Lung (tissue), 12 donors: Measurements from ENCODE around the gene AFDN. TPM values are rescaled to one million over a fixed set of nuclear protein-coding genes. Genes with fewer than 3 reads are reported as not detected.

ENCODE experiments used
- ATAC-seq: fragments of 200-7000 bp; cut with Tn5 transposase; one replicate; pipeline ENCODE4 v1.9.1; 2020; ENCODE audit warnings: moderate number of reproducible peaks; ENCODE audit not compliant: insufficient read depth, low FRiP score
- DNase-seq, 3 donors: peaks; one replicate each; pipeline ENCODE4 v3.0.0-alpha.2; 2013 to 2017
- H3K27ac ChIP-seq, 2 donors: one replicate each; pipeline ENCODE4 v1.5.1; 2013; ENCODE audit warnings: mild to moderate bottlenecking in 2 of 2, moderate library complexity in 2 of 2, control low read depth in 1 of 2, inconsistent platforms in 1 of 2, low read depth in 1 of 2, low read length in 1 of 2
- H3K27me3 ChIP-seq, 3 donors: one replicate each; pipeline ENCODE4 v1.5.1; 2013; ENCODE audit warnings: low read length in 2 of 3; ENCODE audit not compliant: control insufficient read depth in 3 of 3, insufficient read depth in 3 of 3
- H3K36me3 ChIP-seq, 4 donors: one replicate each; pipeline ENCODE4 v1.5.1; 2013; ENCODE audit warnings: low read length in 4 of 4, mild to moderate bottlenecking in 1 of 4, moderate library complexity in 1 of 4; ENCODE audit not compliant: control insufficient read depth in 4 of 4, insufficient read depth in 4 of 4
- H3K4me1 ChIP-seq, 5 donors: one replicate each; pipeline ENCODE4 v1.5.1; 2013; ENCODE audit warnings: low read length in 5 of 5, mild to moderate bottlenecking in 2 of 5, moderate library complexity in 1 of 5; ENCODE audit not compliant: control insufficient read depth in 5 of 5, insufficient read depth in 5 of 5
- H3K4me3 ChIP-seq: one replicate; pipeline ENCODE4 v1.5.1; 2013; ENCODE audit warnings: mild to moderate bottlenecking, control low read depth, moderate library complexity
- H3K9ac ChIP-seq, 2 donors: one replicate each; pipeline ENCODE4 v1.5.1; 2013; ENCODE audit warnings: low read length in 2 of 2, control low read depth in 1 of 2; ENCODE audit not compliant: insufficient read depth in 1 of 2
- H3K9me3 ChIP-seq, 4 donors: one replicate each; pipeline ENCODE4 v1.5.1; 2013; ENCODE audit warnings: low read length in 3 of 4, mild to moderate bottlenecking in 1 of 4, moderate library complexity in 1 of 4; ENCODE audit not compliant: control insufficient read depth in 4 of 4, insufficient read depth in 3 of 4
- CTCF ChIP-seq: IDR thresholded peaks from 2 replicates; pipeline ENCODE4 v1.5.1; 2012; ENCODE audit warnings: mild to moderate bottlenecking; ENCODE audit errors: control extremely low read depth, extremely low read depth
- WGBS, 2 donors: extraction: QIAGEN DNeasy Blood & Tissue Kit; methylation state at CpG; one replicate each; pipeline ENCODE4 v1.1.7; 2013; 5-methylcytosine and 5-hydroxymethylcytosine counted together
- polyA plus RNA-seq, 2 donors: library from polyadenylated mRNA; stranded (reverse); fragments of 200-250 nt; gene quantifications; one replicate each; pipeline ENCODE4 v1.2.1, GENCODE V29; 2013
- total RNA-seq, 2 donors: library from RNA; depleted of rRNA in 1 of 2; stranded (reverse); fragments of >200 nt in 1 of 2; gene quantifications; one replicate each; pipeline ENCODE4 v1.2.1, GENCODE V29; 2014 to 2021
- donor health status: control.
- donor health status: control.
- donor health status: Bipolar disorder and iron deficiency.
- donor health status: healthy.
- donor health status: DM: yes; HTN: yes; CAD: no.

Gene AFDN
- total and polyA plus RNA-seq, 4 donors, result 47.6 to 407 (median 117) TPM

- peaks cover 2 to 11% (median 9%) of the 10 kb centered on the region in 5 donors for H3K4me1 ChIP-seq
- WGBS, 2 donors, result 77 to 82% methylated on average over 11 of the region's 11 CpGs
- H3K9me3 ChIP-seq, result no peaks in the 10 kb centered on the region
- TF ChIP-seq CTCF, result no peak
- H3K27me3 ChIP-seq, result peaks cover 0 to 17% (median 3%) of the 10 kb centered on the region in 3 donors
- no peak overlapping the region for H3K27ac ChIP-seq
- H3K36me3 ChIP-seq, result no peaks in the 10 kb centered on the region
- no peak for ATAC-seq
- DNase-seq, result no peak
- H3K4me3 ChIP-seq, result no peak overlapping the region
- H3K9ac ChIP-seq, result no peak overlapping the region
These were observed 35.5 kb upstream of the AFDN start for GRCh38 chr6:167791091-167791779.

DNA sequence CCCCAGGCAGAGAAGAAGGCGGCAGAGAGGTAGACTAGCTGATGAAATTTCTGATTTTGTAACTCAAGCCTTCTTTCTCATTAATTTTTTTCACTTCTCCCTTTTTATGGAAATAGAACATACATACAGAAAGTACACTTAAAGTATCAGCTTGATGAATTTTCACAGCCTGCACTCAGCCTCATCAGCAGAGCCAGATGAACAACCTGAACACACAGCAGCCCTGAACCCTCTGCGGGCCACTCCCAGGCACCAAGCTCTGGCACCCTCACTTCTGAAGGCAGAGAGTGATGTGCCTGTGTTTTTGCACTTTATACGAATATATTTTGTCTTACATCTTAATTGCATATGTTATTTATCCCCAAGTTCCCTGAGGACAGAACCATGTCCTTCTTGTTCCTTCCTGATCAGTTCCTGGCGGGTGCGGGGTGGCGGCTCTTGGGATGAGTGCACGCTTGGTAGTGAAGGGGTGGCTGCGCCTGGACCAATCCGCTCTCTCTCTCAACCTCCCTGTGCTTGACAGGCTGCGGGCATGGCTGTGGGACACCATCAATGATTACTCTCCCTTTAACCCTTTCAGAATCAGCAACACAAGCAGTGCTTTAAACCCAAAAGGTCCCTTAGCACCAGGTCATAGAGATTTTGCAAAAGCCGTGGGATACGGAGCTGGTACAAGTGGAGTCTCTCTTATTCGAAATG is 34.8 kb upstream of the AFDN start:
- peaks cover under 1 to 9% (median 5%) of the 10 kb centered on the region in 5 donors for H3K4me1 ChIP-seq
- H3K27me3 ChIP-seq, result peaks cover 0 to 24% (median 7%) of the 10 kb centered on the region in 3 donors
- H3K36me3 ChIP-seq, result no peaks in the 10 kb centered on the region
- no peaks in the 10 kb centered on the region for H3K9me3 ChIP-seq
- no peak overlapping the region for H3K9ac ChIP-seq
- H3K27ac ChIP-seq, result no peak overlapping the region
- no peak for TF ChIP-seq CTCF
- WGBS, 2 donors, result 81 to 86% methylated on average over 13 of the region's 13 CpGs
- ATAC-seq (no peak), DNase-seq (no peak)
- no peak overlapping the region for H3K4me3 ChIP-seq

DNA sequence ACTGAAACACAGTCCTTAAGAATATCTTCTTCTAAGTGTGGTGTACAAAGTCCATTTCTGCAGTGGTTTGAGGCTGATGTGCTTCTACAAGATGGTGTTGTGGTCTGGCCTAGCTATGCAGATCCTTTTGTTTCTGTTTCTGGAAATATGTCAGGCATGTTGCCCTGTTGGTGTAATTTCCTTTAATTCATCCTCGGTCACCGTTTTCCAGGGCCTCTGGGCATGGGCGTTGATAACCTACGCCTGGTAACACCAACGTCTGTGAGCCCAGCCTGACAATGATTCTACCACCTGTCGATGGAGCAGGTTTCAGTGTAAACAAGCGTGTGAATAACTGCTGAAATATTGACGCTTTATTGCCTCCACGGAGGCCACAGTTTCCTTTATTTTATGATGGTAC is 33.3 kb upstream of the AFDN start:
- WGBS, 2 donors, result 62 to 68% methylated on average over 9 of the region's 9 CpGs
- peaks cover 0 to 26% (median 10%) of the 10 kb centered on the region in 3 donors for H3K27me3 ChIP-seq
- no peak for ATAC-seq

More for the DNA sequence above, 33.3 kb upstream of the AFDN start:
- H3K9me3 ChIP-seq, result no peaks in the 10 kb centered on the region
- no peak overlapping the region for H3K9ac ChIP-seq
- no peak for DNase-seq
- no peaks in the 10 kb centered on the region for H3K36me3 ChIP-seq
- H3K4me1 ChIP-seq, result peaks cover 0 to 9% (median 0%) of the 10 kb centered on the region in 5 donors
- no peak for TF ChIP-seq CTCF
- no peak overlapping the region for H3K4me3 ChIP-seq
- no peak overlapping the region for H3K27ac ChIP-seq
